ENCODE measurements around the gene MAP3K20. TPM values are rescaled to one million over a fixed set of nuclear protein-coding genes. Genes with fewer than 3 reads are reported as not detected.

Gene MAP3K20
- total RNA-seq (2022) (134 and 150 TPM in 2 replicates), Bru-seq, nascent RNA (percentile 96 among the genes with signal in this experiment), BruChase-seq, experiment 1, labeled RNA remaining after a 6-hour chase (percentile 92 among the genes with signal in this experiment), BruChase-seq, experiment 2, labeled RNA remaining after a 2-hour chase (percentile 86 among the genes with signal in this experiment)
- long read RNA-seq, full-length matches to known transcripts, result 95 of 301 reads
- long read RNA-seq, partial matches to known transcripts, result 26 of 301 reads
- long read RNA-seq, other reads (novel, unspliced or antisense), result 180 of 301 reads

- DNase-seq (ENCODE audit: unreplicated experiment), result peak; percentile 72
- no peaks in the 10 kb centered on the region for H3K9me3 Mint-ChIP-seq (ENCODE audit: unreplicated experiment)
- H3K4me1 Mint-ChIP-seq (ENCODE audit: insufficient read depth, unreplicated experiment), result peaks cover 31% of the 10 kb centered on the region
- no peaks in the 10 kb centered on the region for H3K27me3 Mint-ChIP-seq (ENCODE audit: insufficient read depth, unreplicated experiment)
- ChIA-PET POLR2A (interaction anchor here (1.4 to 9.7 kb wide), 10 partner anchors 11 to 135 kb away, joined by 3 to 188 read pairs (median 30); no protein-coding TSS in a partner anchor), CTCF (interaction anchor here (0.7 to 0.8 kb wide), 2 partner anchors 8 to 10 kb away, joined by 3 to 4 read pairs; no protein-coding TSS in a partner anchor)
- H3K4me3 Mint-ChIP-seq (ENCODE audit: unreplicated experiment), result peak within 1 kb of the TSS; percentile 82
- TF ChIP-seq CTCF (IDR thresholded peaks at IDR 0.05; ENCODE audit: unreplicated experiment), result peak; percentile 40
- intact Hi-C loops (cut with micrococcal nuclease), result loop anchor here (1.0 to 5.0 kb wide), 7 partner anchors 27 to 134 kb away; no protein-coding TSS in a partner anchor
- peak within 1 kb of the TSS; percentile 95 for H3K27ac Mint-ChIP-seq (ENCODE audit: low read depth, unreplicated experiment)
- TSS peak; percentile 29 for BruUV-seq (replicated peaks)
- H3K36me3 Mint-ChIP-seq (ENCODE audit: insufficient read depth, unreplicated experiment), result peaks cover 12% of the 10 kb centered on the region
Measured at GRCh38 chr2:173075781-173076580, at the start of gene MAP3K20. MAP3K20 (plus strand) TSS chr2:173075846; CDS start chr2:173091032, 15,186 bp downstream.

- no peak for DNase-seq (ENCODE audit: unreplicated experiment)
- Mint-ChIP-seq H3K4me3 (ENCODE audit: unreplicated experiment) (no peak overlapping the region), H3K27me3 (ENCODE audit: insufficient read depth, unreplicated experiment) (no peaks in the 10 kb centered on the region), H3K27ac (ENCODE audit: low read depth, unreplicated experiment) (no peak overlapping the region), H3K36me3 (ENCODE audit: insufficient read depth, unreplicated experiment) (no peaks in the 10 kb centered on the region), H3K9me3 (ENCODE audit: unreplicated experiment) (no peaks in the 10 kb centered on the region), H3K4me1 (ENCODE audit: insufficient read depth, unreplicated experiment) (peaks cover 18% of the 10 kb centered on the region)
- TF ChIP-seq CTCF (IDR thresholded peaks at IDR 0.05; ENCODE audit: unreplicated experiment), result no peak
- intact Hi-C loops (cut with micrococcal nuclease), result loop anchor here (5.0 kb wide), 4 partner anchors 111 to 1321 kb away; no protein-coding TSS in a partner anchor
- no TSS peak for BruUV-seq (replicated peaks)
- POLR2A ChIA-PET, result interaction anchor here (0.6 to 4.4 kb wide), 14 partner anchors 20 to 200 kb away, joined by 3 to 56 read pairs (median 4); partner anchors contain the start of gene MAP3K20
- CTCF ChIA-PET, result interaction anchor here (0.5 to 7.3 kb wide), 39 partner anchors 10 to 1321 kb away, joined by 3 to 237 read pairs (median 4); no protein-coding TSS in a partner anchor
Measured at GRCh38 chr2:173026479-173026878, 49.2 kb upstream of the MAP3K20 start.

- H3K4me1 Mint-ChIP-seq (ENCODE audit: insufficient read depth, unreplicated experiment), result peaks cover 12% of the 10 kb centered on the region
- CTCF ChIA-PET, result interaction anchor here (0.5 to 7.3 kb wide), 68 partner anchors 9 to 1320 kb away, joined by 3 to 237 read pairs (median 4); no protein-coding TSS in a partner anchor
- DNase-seq (ENCODE audit: unreplicated experiment), result peak; percentile 88
- H3K27ac Mint-ChIP-seq (ENCODE audit: low read depth, unreplicated experiment), result peak overlapping the region; percentile 9
- TF ChIP-seq CTCF (IDR thresholded peaks at IDR 0.05; ENCODE audit: unreplicated experiment), result peak; percentile 79
- no TSS peak for BruUV-seq (replicated peaks)
- intact Hi-C loops (cut with micrococcal nuclease), result loop anchor here (1.0 to 5.0 kb wide), 6 partner anchors 48 to 1320 kb away; partner anchors contain the start of gene MAP3K20
- H3K9me3 Mint-ChIP-seq (ENCODE audit: unreplicated experiment), result no peaks in the 10 kb centered on the region
- no peak overlapping the region for H3K4me3 Mint-ChIP-seq (ENCODE audit: unreplicated experiment)
- no peaks in the 10 kb centered on the region for H3K36me3 Mint-ChIP-seq (ENCODE audit: insufficient read depth, unreplicated experiment)
- POLR2A ChIA-PET, result interaction anchor here (0.6 to 4.4 kb wide), 25 partner anchors 17 to 937 kb away, joined by 3 to 56 read pairs (median 4); partner anchors contain the start of gene MAP3K20
- H3K27me3 Mint-ChIP-seq (ENCODE audit: insufficient read depth, unreplicated experiment), result no peaks in the 10 kb centered on the region
Measured at GRCh38 chr2:173027181-173028128, 48.2 kb upstream of the MAP3K20 start.

All from MCF 10A (cell line).